ENCODE results near the gene VPS45.
A peak's percentile ranks its signal among the peaks of the same experiment; 100 is the strongest.

VPS45 gene

DNA sequence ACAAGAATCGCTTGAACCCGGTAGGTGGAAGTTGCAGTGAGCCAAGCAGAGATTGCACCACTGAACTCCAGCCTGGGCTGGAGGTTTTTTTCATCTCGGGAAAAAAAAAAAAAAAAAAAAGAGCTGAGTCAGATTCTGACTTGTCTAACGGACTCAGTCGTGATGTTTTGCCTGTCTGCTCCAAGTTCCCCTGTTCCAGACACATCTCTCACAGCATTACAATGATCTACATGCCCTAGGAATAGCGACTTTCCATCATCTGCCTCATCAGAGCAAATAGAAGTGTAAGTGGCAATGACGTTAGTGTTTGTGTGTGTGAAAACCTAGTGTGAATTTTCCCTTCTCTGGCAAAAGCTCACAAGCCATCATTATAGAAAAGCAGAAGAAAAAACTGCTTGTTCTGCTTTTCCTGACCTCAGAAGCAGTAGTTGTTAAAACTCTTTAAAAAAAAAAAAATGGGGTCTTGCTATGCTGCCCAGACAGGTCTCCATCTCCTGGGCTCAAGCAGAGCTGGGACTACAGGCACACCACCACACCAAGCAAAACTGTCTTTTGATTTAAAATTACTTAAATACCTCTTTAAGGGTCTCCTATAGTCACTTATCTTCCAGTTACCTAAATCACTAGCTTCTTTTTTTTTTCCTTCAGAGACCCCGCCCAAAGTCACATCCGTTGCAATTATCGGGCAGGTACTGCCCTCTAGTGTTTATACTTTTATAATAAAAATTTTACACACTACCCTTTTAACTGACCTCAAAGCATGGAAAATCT lies 119.4 kb downstream of the VPS45 start:
- H3K36me3 ChIP-seq (ENCODE audit: control insufficient read depth in 4 of 4, insufficient read depth in 4 of 4, low read length in 3 of 4), result no peaks in the 10 kb centered on the region
- ChIA-PET POLR2A (interaction anchor here (0.6 to 1.2 kb wide), 5 partner anchors 21 to 300 kb away, joined by 3 to 6 read pairs (median 3); partner anchors contain the start of gene PLEKHO1), CTCF (interaction anchor here (0.7 to 21.0 kb wide), 24 partner anchors 9 to 299 kb away, joined by 3 to 239 read pairs (median 4); a partner anchor contains a TSS)
- DNase-seq, result peak; percentile 83 to 90 (median 88)
- peak overlapping the region; percentile 30 to 88 for H3K27ac ChIP-seq (ENCODE audit: insufficient read depth in 1 of 2, low read depth in 1 of 2, low read length in 2 of 2, poor library complexity in 1 of 2, severe bottlenecking in 2 of 2)
- no peaks in the 10 kb centered on the region for H3K9me3 ChIP-seq (ENCODE audit: control extremely low read depth in 1 of 5, control insufficient read depth in 4 of 5, insufficient read depth in 2 of 5, low read depth in 1 of 5, low read length in 4 of 5)
- no peaks in the 10 kb centered on the region for H3K27me3 ChIP-seq (replicated peaks in 2 of 5; ENCODE audit: control insufficient read depth in 4 of 5, insufficient read depth in 5 of 5, low read length in 4 of 5)
- 0% methylated on average over 2 of the region's 10 CpGs for WGBS (ENCODE audit: insufficient coverage)
- peak overlapping the region in 6 of 7 experiments; percentile 2 to 80 (median 56) for H3K4me3 ChIP-seq (ENCODE audit: control insufficient read depth in 1 of 7, extremely low read depth in 1 of 7, insufficient read depth in 4 of 7, low read depth in 2 of 7, low read length in 6 of 7)
- peaks cover 2 to 12% (median 9%) of the 10 kb centered on the region in 4 experiments for H3K4me1 ChIP-seq (ENCODE audit: control extremely low read depth in 1 of 4, control insufficient read depth in 4 of 4, insufficient read depth in 4 of 4, low read length in 3 of 4)

DNA sequence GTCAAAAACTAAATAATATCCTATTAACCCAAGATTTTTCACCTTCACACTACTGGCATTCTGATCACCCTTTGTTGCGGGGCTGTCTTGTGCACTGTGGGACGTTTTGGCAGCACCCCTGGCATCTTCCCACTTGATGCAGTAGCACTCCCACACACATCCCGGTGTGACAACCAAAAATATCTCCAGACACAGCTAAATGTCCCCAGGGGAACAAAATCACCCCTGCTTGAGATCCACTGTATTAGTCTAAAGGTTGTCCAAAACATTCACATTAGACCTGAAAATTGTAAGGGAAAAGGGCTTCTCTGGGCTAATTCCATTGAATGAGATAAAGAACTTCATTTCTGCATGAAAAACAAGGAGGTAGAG lies 120.0 kb downstream of the VPS45 start:
- DNase-seq, result no peak
- POLR2A ChIA-PET, result interaction anchor here (1.0 to 1.2 kb wide), 4 partner anchors 21 to 301 kb away, joined by 3 to 6 read pairs (median 3); partner anchors contain the start of gene PLEKHO1
- Histone ChIP-seq H3K4me3 (ENCODE audit: control insufficient read depth in 1 of 7, extremely low read depth in 1 of 7, insufficient read depth in 4 of 7, low read depth in 2 of 7, low read length in 6 of 7) (no peak overlapping the region), H3K36me3 (ENCODE audit: control insufficient read depth in 4 of 4, insufficient read depth in 4 of 4, low read length in 3 of 4) (no peaks in the 10 kb centered on the region), H3K27ac (ENCODE audit: insufficient read depth in 1 of 2, low read depth in 1 of 2, low read length in 2 of 2, poor library complexity in 1 of 2, severe bottlenecking in 2 of 2) (no peak overlapping the region), H3K4me1 (ENCODE audit: control extremely low read depth in 1 of 4, control insufficient read depth in 4 of 4, insufficient read depth in 4 of 4, low read length in 3 of 4) (peaks cover 2 to 12% (median 9%) of the 10 kb centered on the region in 4 experiments), H3K27me3 (replicated peaks in 2 of 5; ENCODE audit: control insufficient read depth in 4 of 5, insufficient read depth in 5 of 5, low read length in 4 of 5) (no peaks in the 10 kb centered on the region), H3K9me3 (ENCODE audit: control extremely low read depth in 1 of 5, control insufficient read depth in 4 of 5, insufficient read depth in 2 of 5, low read depth in 1 of 5, low read length in 4 of 5) (no peaks in the 10 kb centered on the region)
- CTCF ChIA-PET, result interaction anchor here (1.0 to 21.0 kb wide), 19 partner anchors 10 to 299 kb away, joined by 3 to 239 read pairs (median 6); a partner anchor contains a TSS
- 61% methylated on average over 3 of the region's 3 CpGs for WGBS (ENCODE audit: insufficient coverage)

DNA sequence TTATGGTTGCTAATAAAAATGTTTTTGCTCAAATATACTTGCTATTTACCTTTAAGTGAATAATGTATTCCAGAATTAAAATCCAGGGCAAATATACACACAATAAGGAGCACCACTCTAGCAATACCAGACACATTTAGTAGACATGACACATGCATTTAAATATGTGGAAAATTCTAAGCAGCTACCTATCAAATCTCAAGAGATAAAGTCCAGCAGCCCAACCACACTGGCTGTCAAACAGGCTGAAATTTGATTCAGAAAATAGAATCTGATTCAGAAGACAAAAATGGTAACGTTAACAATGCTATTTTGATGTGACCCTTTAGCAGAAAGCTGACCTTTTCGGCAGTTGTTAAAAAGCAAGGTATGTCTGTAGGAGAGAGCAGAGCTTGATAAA lies 124.4 kb downstream of the VPS45 start:
- Histone ChIP-seq H3K27ac (ENCODE audit: insufficient read depth in 1 of 2, low read depth in 1 of 2, low read length in 2 of 2, poor library complexity in 1 of 2, severe bottlenecking in 2 of 2) (no peak overlapping the region), H3K9me3 (ENCODE audit: control extremely low read depth in 1 of 5, control insufficient read depth in 4 of 5, insufficient read depth in 2 of 5, low read depth in 1 of 5, low read length in 4 of 5) (no peaks in the 10 kb centered on the region), H3K36me3 (ENCODE audit: control insufficient read depth in 4 of 4, insufficient read depth in 4 of 4, low read length in 3 of 4) (no peaks in the 10 kb centered on the region), H3K27me3 (replicated peaks in 2 of 5; ENCODE audit: control insufficient read depth in 4 of 5, insufficient read depth in 5 of 5, low read length in 4 of 5) (no peaks in the 10 kb centered on the region), H3K4me1 (ENCODE audit: control extremely low read depth in 1 of 4, control insufficient read depth in 4 of 4, insufficient read depth in 4 of 4, low read length in 3 of 4) (peaks cover 0 to 8% (median 3%) of the 10 kb centered on the region in 4 experiments), H3K4me3 (ENCODE audit: control insufficient read depth in 1 of 7, extremely low read depth in 1 of 7, insufficient read depth in 4 of 7, low read depth in 2 of 7, low read length in 6 of 7) (no peak overlapping the region)
- WGBS (ENCODE audit: insufficient coverage), result 100% methylated on average over 1 of the region's 2 CpGs
- ChIA-PET POLR2A (no interaction called here), CTCF (interaction anchor here (0.6 to 1.3 kb wide), 2 partner anchors 11 to 17 kb away, joined by 3 to 4 read pairs; no protein-coding TSS in a partner anchor)
- DNase-seq, result no peak

DNA sequence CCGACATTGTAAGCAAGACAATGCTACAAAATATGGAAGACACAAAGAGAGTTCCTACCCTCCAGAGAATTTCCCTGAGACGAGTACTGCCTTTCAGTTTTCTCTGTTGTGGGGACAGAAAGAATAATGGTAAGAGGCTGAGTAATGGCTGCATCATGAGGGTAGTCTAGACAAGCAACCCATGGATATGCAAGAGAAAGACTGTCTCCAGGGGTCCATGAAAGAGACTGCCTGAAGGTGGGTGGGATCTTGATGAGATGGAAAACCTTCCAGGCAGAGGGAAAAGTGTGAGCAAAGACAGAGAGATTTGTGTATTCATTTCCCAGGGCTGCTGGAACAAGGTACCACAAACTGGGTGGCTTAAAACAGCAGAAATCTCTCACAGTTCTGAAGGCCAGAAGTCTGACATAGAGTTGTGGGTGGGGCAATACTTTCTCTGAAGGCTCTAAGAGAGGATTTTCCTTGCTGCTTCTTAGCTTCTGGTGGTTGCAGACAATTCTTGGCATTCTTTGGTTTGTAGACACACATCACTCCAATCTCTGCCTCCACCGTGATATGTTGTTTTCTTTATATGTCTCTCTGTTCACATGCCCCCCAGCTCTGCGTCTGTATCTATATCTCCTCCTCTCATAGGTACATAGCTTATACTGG lies 126.9 kb downstream of the VPS45 start:
- no peak for DNase-seq
- Histone ChIP-seq H3K4me1 (ENCODE audit: control extremely low read depth in 1 of 4, control insufficient read depth in 4 of 4, insufficient read depth in 4 of 4, low read length in 3 of 4) (no peaks in the 10 kb centered on the region), H3K36me3 (ENCODE audit: control insufficient read depth in 4 of 4, insufficient read depth in 4 of 4, low read length in 3 of 4) (no peaks in the 10 kb centered on the region), H3K27me3 (replicated peaks in 2 of 5; ENCODE audit: control insufficient read depth in 4 of 5, insufficient read depth in 5 of 5, low read length in 4 of 5) (no peaks in the 10 kb centered on the region), H3K9me3 (ENCODE audit: control extremely low read depth in 1 of 5, control insufficient read depth in 4 of 5, insufficient read depth in 2 of 5, low read depth in 1 of 5, low read length in 4 of 5) (no peaks in the 10 kb centered on the region), H3K4me3 (ENCODE audit: control insufficient read depth in 1 of 7, extremely low read depth in 1 of 7, insufficient read depth in 4 of 7, low read depth in 2 of 7, low read length in 6 of 7) (no peak overlapping the region), H3K27ac (ENCODE audit: insufficient read depth in 1 of 2, low read depth in 1 of 2, low read length in 2 of 2, poor library complexity in 1 of 2, severe bottlenecking in 2 of 2) (no peak overlapping the region)
- POLR2A ChIA-PET, result no interaction called here
- CTCF ChIA-PET, result no interaction called here
- 100% methylated on average over 1 of the region's 4 CpGs for WGBS (ENCODE audit: insufficient coverage)
